MM.1S (cell line): Measurements from ENCODE around the gene JAK3.

Experiments
- EZH2 ChIP-seq: fragments of 300-600 bp; sonication (generic); optimal IDR thresholded peaks from 2 replicates; pipeline ENCODE3; 2017; ENCODE audit warnings: low read depth, mild to moderate bottlenecking, antibody characterized with exemption, low read length, mixed read lengths
- EZH2phosphoT487 ChIP-seq: fragments of 300-600 bp; sonication (generic); IDR thresholded peaks from 2 replicates; pipeline ENCODE4 v1.6.1; 2018; ENCODE audit warnings: antibody characterized with exemption, low read length
- TF ChIP-seq, protein P1 (sequence below): fragments of 300-600 bp; sonication (generic); IDR thresholded peaks from 2 replicates; pipeline ENCODE4 v1.5.1; 2016; ENCODE audit warnings: antibody characterized with exemption, low read length, mixed read lengths

DNA sequence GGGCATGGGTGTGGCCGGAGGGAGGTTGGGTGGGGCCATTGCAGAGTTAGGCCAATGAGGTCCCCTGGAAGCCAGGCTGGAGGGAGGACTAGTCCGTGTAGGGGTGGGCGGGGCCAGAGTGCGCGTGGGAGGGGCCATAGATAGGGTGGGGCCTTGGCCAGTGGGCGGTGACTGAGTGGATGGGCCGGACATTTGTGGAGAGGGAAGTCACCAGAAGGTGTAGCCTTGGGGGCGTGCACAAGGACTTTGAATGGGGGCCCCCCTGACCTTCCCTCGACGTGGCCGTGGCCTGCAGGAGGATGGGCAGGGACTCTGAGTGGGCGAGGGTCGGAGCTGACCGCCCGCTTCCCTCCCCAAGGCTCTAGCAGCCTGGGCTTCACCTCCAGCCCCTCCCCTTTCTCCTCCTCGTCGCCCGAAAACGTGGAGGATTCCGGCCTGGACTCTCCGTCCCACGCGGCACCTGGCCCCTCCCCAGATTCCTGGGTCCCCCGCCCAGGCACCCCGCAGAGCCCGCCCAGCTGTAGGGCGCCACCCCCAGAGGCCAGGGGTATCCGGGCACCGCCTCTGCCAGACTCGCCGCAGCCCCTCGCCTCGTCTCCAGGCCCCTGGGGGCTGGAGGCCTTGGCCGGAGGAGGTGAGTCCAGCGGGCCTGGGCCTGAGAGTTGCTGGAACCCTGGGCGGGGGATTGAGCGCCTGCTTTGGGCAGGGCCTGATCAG is 69.4 kb downstream of the JAK3 start:
- TF ChIP-seq, protein P1, sequence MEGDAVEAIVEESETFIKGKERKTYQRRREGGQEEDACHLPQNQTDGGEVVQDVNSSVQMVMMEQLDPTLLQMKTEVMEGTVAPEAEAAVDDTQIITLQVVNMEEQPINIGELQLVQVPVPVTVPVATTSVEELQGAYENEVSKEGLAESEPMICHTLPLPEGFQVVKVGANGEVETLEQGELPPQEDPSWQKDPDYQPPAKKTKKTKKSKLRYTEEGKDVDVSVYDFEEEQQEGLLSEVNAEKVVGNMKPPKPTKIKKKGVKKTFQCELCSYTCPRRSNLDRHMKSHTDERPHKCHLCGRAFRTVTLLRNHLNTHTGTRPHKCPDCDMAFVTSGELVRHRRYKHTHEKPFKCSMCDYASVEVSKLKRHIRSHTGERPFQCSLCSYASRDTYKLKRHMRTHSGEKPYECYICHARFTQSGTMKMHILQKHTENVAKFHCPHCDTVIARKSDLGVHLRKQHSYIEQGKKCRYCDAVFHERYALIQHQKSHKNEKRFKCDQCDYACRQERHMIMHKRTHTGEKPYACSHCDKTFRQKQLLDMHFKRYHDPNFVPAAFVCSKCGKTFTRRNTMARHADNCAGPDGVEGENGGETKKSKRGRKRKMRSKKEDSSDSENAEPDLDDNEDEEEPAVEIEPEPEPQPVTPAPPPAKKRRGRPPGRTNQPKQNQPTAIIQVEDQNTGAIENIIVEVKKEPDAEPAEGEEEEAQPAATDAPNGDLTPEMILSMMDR: no peak
- TF ChIP-seq EZH2 (no peak), EZH2phosphoT487 (no peak)
